ENCODE data around the gene OR10W1. TPM values are rescaled to one million over a fixed set of nuclear protein-coding genes. Genes with fewer than 3 reads are reported as not detected.

OR10W1 gene
- total and polyA plus RNA-seq, 12 donors = not detected

DNA sequence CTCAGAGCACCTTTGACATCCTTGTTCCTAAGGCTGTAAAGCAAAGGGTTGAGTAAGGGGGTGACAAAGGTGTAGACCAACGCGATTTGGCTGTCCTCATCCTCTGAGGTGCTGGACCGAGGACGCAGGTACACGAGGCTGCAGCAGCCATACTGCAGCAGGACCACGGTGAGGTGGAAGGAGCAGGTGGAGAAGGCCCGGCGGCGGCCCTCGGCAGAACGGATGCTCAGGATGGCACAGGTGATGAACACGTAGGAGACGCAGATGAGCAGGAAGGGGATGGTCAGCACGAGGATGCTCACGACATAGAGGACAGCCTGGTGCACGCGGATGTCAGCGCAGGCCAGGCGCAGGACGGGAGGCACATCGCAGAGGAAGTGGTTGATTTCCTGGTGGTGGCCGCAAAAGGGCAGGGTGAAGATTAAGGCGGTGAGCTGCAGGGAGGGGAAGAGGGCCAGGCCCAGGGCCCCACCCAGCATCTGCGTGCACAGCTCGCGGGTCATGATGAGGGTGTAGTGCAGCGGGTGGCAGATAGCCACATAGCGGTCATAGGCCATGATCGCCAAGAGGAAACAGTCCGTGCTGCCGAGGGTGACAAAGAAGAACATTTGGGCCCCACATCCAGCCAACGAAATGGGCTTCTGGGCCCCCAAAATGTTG, 40.0 kb downstream of the OR10W1 start:
- Histone ChIP-seq H3K27me3 (no peaks in the 10 kb centered on the region), H3K4me3 (no peak overlapping the region), H3K4me1 (replicated peaks in 1 of 2) (no peaks in the 10 kb centered on the region), H3K9me3 (replicated peaks in 1 of 3) (no peaks in the 10 kb centered on the region), H3K27ac (no peak overlapping the region), H3K36me3 (replicated peaks in 1 of 2) (no peaks in the 10 kb centered on the region)
- DNase-seq = no peak
- TF ChIP-seq CTCF (IDR thresholded peaks at IDR 0.05) (no peak), POLR2A (IDR thresholded peaks at IDR 0.05) (no peak)
- WGBS, 4 donors = 82 to 89% (median 87%) methylated on average over 32 of the region's 32 CpGs
- intact Hi-C loops (cut with DNase I) = no loop called here

GRCh38 chr11:58222721-58223120, 45.3 kb downstream of the OR10W1 start:
- no peak for DNase-seq
- no peaks in the 10 kb centered on the region for H3K36me3 ChIP-seq (replicated peaks in 1 of 2)
- H3K27me3 ChIP-seq = no peaks in the 10 kb centered on the region
- WGBS, 4 donors = 59 to 74% (median 65%) methylated on average over 7 of the region's 7 CpGs
- H3K9me3 ChIP-seq (replicated peaks in 1 of 3) = no peaks in the 10 kb centered on the region
- H3K4me3 ChIP-seq = no peak overlapping the region
- intact Hi-C loops (cut with DNase I) = no loop called here
- no peaks in the 10 kb centered on the region for H3K4me1 ChIP-seq (replicated peaks in 1 of 2)
- H3K27ac ChIP-seq = no peak overlapping the region
- no peak for TF ChIP-seq POLR2A (IDR thresholded peaks at IDR 0.05)
- TF ChIP-seq CTCF (IDR thresholded peaks at IDR 0.05) = no peak

Other genes with a start within 250 kb of the OR10W1 start
- gene OR9Q1, start 244.4 kb downstream of the OR10W1 start, total RNA-seq = not detected
- not detected for gene OR9Q1, start 244.4 kb downstream of the OR10W1 start, polyA plus RNA-seq
- not detected for gene OR6Q1, start 237.3 kb downstream of the OR10W1 start, total RNA-seq
- gene OR6Q1, start 237.3 kb downstream of the OR10W1 start, polyA plus RNA-seq = not detected
- not detected for gene OR9I1, start 142.7 kb downstream of the OR10W1 start, total RNA-seq
- gene OR9I1, start 142.7 kb downstream of the OR10W1 start, polyA plus RNA-seq = not detected
- gene OR9Q2, start 79.2 kb downstream of the OR10W1 start, total RNA-seq = not detected
- not detected for gene OR9Q2, start 79.2 kb downstream of the OR10W1 start, polyA plus RNA-seq
- gene OR1S2, start 64.1 kb downstream of the OR10W1 start, total RNA-seq = not detected
- gene OR1S2, start 64.1 kb downstream of the OR10W1 start, polyA plus RNA-seq = not detected
- not detected for gene OR1S1, start 55.5 kb downstream of the OR10W1 start, total RNA-seq
- gene OR1S1, start 55.5 kb downstream of the OR10W1 start, polyA plus RNA-seq = not detected
- gene OR10Q1, start 39.3 kb downstream of the OR10W1 start, total RNA-seq = not detected
- gene OR10Q1, start 39.3 kb downstream of the OR10W1 start, polyA plus RNA-seq = not detected
- gene OR5B17, start 90.8 kb upstream of the OR10W1 start, total RNA-seq = not detected
- not detected for gene OR5B17, start 90.8 kb upstream of the OR10W1 start, polyA plus RNA-seq
- not detected for gene OR5B3, start 138.6 kb upstream of the OR10W1 start, total RNA-seq
- gene OR5B3, start 138.6 kb upstream of the OR10W1 start, polyA plus RNA-seq = not detected
- not detected for gene OR5B2, start 159.9 kb upstream of the OR10W1 start, total RNA-seq
- gene OR5B2, start 159.9 kb upstream of the OR10W1 start, polyA plus RNA-seq = not detected
- gene OR5B12, start 174.0 kb upstream of the OR10W1 start, total RNA-seq = not detected
- not detected for gene OR5B12, start 174.0 kb upstream of the OR10W1 start, polyA plus RNA-seq
- not detected for gene OR5B21, start 239.8 kb upstream of the OR10W1 start, total RNA-seq
- gene OR5B21, start 239.8 kb upstream of the OR10W1 start, polyA plus RNA-seq = not detected